OCI-LY1 (cell line): ENCODE results near the gene MCTP2.

Source experiments
- H2AFZ ChIP-seq: fragments of 200-600 bp; sonication (generic), shearing (Covaris generic); 2 replicates; pipeline ENCODE4 v1.6.0; 2014; ENCODE audit warnings: antibody characterized with exemption, mild to moderate bottlenecking, low read length
- H3F3A ChIP-seq: fragments of 200-600 bp; sonication (generic), shearing (Covaris generic); 2 replicates; pipeline ENCODE4 v1.6.0; 2014; ENCODE audit warnings: mild to moderate bottlenecking, antibody characterized with exemption, low read length, moderate library complexity; ENCODE audit not compliant: insufficient read depth
- H3K27ac ChIP-seq: fragments of 200-600 bp; sonication (generic); 2 replicates; pipeline ENCODE4 v1.5.1; 2014; ENCODE audit warnings: low read length, mixed run types, mild to moderate bottlenecking, low read depth; ENCODE audit not compliant: poor library complexity, severe bottlenecking
- H3K27me3 ChIP-seq: fragments of 200-600 bp; sonication (generic); 2 replicates; pipeline ENCODE4 v1.6.0; 2014; ENCODE audit warnings: antibody characterized with exemption, mild to moderate bottlenecking, low read length, moderate library complexity; ENCODE audit not compliant: insufficient read depth
- H3K36me3 ChIP-seq: fragments of 200-600 bp; sonication (generic); 2 replicates; pipeline ENCODE4 v1.6.1; 2014; ENCODE audit warnings: mild to moderate bottlenecking, antibody characterized with exemption, low read length, moderate library complexity, mixed read lengths; ENCODE audit not compliant: insufficient read depth
- H3K4me1 ChIP-seq: fragments of 200-600 bp; sonication (generic); 2 replicates; pipeline ENCODE4 v1.5.1; 2014; ENCODE audit warnings: mild to moderate bottlenecking, low read length, moderate library complexity; ENCODE audit not compliant: insufficient read depth, severe bottlenecking
- H3K4me2 ChIP-seq: fragments of 200-600 bp; sonication (generic), shearing (Covaris generic); 2 replicates; pipeline ENCODE4 v1.6.1; 2014; ENCODE audit warnings: low read length
- H3K4me3 ChIP-seq: fragments of 200-600 bp; sonication (generic); 2 replicates; pipeline ENCODE4 v1.5.1; 2014; ENCODE audit warnings: low read length, low read depth, mild to moderate bottlenecking, mixed read lengths; ENCODE audit not compliant: poor library complexity, severe bottlenecking
- H3K79me2 ChIP-seq: fragments of 200-600 bp; shearing (Covaris generic); 2 replicates; pipeline ENCODE4 v1.6.1; 2016; ENCODE audit warnings: mixed run types, low read length, mixed read lengths; ENCODE audit not compliant: insufficient read depth
- H3K9ac ChIP-seq: fragments of 200-600 bp; sonication (generic), shearing (Covaris generic); 2 replicates; pipeline ENCODE4 v1.6.1; 2014; ENCODE audit warnings: mild to moderate bottlenecking, low read length, mixed read lengths
- H3K9me2 ChIP-seq: fragments of 200-600 bp; sonication (generic), shearing (Covaris generic); 2 replicates; pipeline ENCODE4 v1.6.1; 2014; ENCODE audit warnings: low read depth, mild to moderate bottlenecking, low read length, mixed read lengths
- H3K9me3 ChIP-seq: fragments of 200-600 bp; shearing (Covaris generic); 2 replicates; pipeline ENCODE4 v1.6.1; 2014; ENCODE audit warnings: low read length, mixed read lengths
- H4K20me1 ChIP-seq: fragments of 200-600 bp; sonication (generic), shearing (Covaris generic); 2 replicates; pipeline ENCODE4 v1.6.0; 2016; ENCODE audit warnings: mild to moderate bottlenecking, low read length; ENCODE audit not compliant: insufficient read depth
- EZH2 ChIP-seq: fragments of 200-600 bp; sonication (generic), shearing (Covaris generic); IDR thresholded peaks from 2 replicates; pipeline ENCODE4 v1.8.0; 2017; ENCODE audit warnings: borderline replicate concordance, mixed run types, mild to moderate bottlenecking, antibody characterized with exemption, low read length, moderate library complexity, mixed read lengths
- TF ChIP-seq, protein P1 (sequence below): fragments of 200-600 bp; sonication (generic), shearing (Covaris generic); IDR thresholded peaks from 2 replicates; pipeline ENCODE4 v1.5.1; 2017; ENCODE audit warnings: mild to moderate bottlenecking, antibody characterized with exemption, low read length, moderate library complexity, mixed read lengths

Gene MCTP2

DNA sequence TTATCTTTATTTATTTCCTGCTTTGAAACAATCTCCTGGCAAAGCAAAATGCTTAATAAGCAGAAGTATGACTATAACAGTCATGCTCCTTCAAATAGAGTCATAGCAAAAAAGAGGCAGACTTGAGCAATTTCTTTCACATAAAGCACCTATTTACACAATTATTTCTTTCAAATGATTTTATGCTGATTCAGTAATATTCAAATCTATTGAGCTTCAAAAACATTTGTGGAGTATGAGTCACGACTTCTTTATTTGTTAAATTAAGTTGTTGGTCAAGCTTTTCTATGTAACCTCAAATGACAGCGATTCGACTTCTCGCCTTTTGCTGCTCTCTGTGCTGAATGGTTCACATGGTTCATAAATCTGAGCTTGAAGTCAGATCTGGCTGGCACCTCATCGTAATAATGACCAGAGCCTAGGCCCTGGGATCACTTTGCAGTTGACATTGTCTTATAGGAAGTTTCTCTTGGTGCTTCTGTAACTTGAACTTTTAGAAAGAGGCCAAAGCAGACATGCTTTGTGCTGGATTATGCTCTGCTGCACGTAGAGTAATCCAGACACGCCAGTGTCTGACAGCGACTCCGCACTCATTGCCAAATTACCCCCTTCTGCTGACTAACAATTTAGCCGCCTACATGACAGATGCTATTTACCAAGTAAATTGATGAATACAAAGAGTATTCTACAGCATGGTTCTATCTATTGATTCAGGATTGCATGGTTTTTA lies 139.0 kb downstream of the MCTP2 start:
- Histone ChIP-seq H2AFZ (no peak overlapping the region), H3K4me2 (no peak overlapping the region), H3K4me1 (no peaks in the 10 kb centered on the region), H3K4me3 (no peak overlapping the region), H3K27me3 (no peaks in the 10 kb centered on the region), H3K9ac (no peak overlapping the region), H3K79me2 (no peaks in the 10 kb centered on the region), H3K9me2 (no peaks in the 10 kb centered on the region), H3K27ac (no peak overlapping the region), H3K9me3 (no peaks in the 10 kb centered on the region), H3K36me3 (peaks cover 77% of the 10 kb centered on the region), H4K20me1 (no peaks in the 10 kb centered on the region), H3F3A (no peaks in the 10 kb centered on the region)
- TF ChIP-seq, protein P1, sequence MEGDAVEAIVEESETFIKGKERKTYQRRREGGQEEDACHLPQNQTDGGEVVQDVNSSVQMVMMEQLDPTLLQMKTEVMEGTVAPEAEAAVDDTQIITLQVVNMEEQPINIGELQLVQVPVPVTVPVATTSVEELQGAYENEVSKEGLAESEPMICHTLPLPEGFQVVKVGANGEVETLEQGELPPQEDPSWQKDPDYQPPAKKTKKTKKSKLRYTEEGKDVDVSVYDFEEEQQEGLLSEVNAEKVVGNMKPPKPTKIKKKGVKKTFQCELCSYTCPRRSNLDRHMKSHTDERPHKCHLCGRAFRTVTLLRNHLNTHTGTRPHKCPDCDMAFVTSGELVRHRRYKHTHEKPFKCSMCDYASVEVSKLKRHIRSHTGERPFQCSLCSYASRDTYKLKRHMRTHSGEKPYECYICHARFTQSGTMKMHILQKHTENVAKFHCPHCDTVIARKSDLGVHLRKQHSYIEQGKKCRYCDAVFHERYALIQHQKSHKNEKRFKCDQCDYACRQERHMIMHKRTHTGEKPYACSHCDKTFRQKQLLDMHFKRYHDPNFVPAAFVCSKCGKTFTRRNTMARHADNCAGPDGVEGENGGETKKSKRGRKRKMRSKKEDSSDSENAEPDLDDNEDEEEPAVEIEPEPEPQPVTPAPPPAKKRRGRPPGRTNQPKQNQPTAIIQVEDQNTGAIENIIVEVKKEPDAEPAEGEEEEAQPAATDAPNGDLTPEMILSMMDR: no peak
- no peak for TF ChIP-seq EZH2

DNA sequence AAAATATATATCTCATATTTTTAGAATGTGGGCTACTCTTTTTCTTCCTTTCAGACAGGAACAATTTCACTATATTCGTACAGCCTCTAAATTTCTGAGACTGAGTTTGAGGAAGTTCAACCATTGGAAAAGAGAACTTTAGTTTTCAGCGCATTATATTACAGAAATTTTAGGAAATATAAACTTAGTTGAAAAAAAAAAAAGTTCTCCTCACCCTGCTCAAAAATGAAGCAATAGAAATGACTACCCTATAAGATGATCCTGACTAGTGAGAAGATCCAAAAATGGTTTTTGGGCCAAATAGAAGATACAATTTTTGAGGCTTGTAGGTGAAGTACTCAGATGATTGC lies 139.6 kb downstream of the MCTP2 start:
- H3K9ac ChIP-seq: no peak overlapping the region
- no peak overlapping the region for H3K4me3 ChIP-seq
- no peaks in the 10 kb centered on the region for H3K9me2 ChIP-seq
- peaks cover 82% of the 10 kb centered on the region for H3K36me3 ChIP-seq
- H3K27ac ChIP-seq: no peak overlapping the region
- H4K20me1 ChIP-seq: no peaks in the 10 kb centered on the region
- H3F3A ChIP-seq: no peaks in the 10 kb centered on the region
- TF ChIP-seq, protein P1: no peak
- TF ChIP-seq EZH2: no peak
- H3K9me3 ChIP-seq: no peaks in the 10 kb centered on the region
- no peak overlapping the region for H2AFZ ChIP-seq
- H3K27me3 ChIP-seq: no peaks in the 10 kb centered on the region
- H3K79me2 ChIP-seq: no peaks in the 10 kb centered on the region
- no peaks in the 10 kb centered on the region for H3K4me1 ChIP-seq
- no peak overlapping the region for H3K4me2 ChIP-seq

DNA sequence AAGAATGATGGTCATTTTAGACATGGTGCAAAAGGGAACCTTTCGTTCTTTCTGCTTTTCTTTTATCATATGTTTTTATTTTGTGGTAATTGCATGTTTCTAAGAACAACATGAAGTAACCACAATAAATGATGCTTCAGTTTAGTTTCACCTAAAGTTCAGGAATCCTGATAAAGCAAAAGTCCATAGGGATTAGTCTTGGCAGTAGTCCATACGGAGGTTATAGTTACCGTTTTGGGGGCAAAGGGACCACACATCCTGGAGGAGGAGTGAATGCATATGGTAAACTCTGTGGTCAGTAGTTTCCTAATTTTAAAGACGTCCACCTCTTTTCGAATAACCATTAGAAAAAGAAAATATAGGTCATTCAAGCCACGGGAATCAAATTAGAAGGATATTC lies 141.5 kb downstream of the MCTP2 start:
- no peak for TF ChIP-seq EZH2
- TF ChIP-seq, protein P1: no peak
- no peaks in the 10 kb centered on the region for H3K9me2 ChIP-seq
- H3K4me2 ChIP-seq: no peak overlapping the region
- H4K20me1 ChIP-seq: no peaks in the 10 kb centered on the region
- no peaks in the 10 kb centered on the region for H3F3A ChIP-seq
- H3K9me3 ChIP-seq: no peaks in the 10 kb centered on the region
- no peak overlapping the region for H2AFZ ChIP-seq
- no peaks in the 10 kb centered on the region for H3K27me3 ChIP-seq
- no peaks in the 10 kb centered on the region for H3K4me1 ChIP-seq
- no peak overlapping the region for H3K27ac ChIP-seq
- H3K36me3 ChIP-seq: peaks cover 91% of the 10 kb centered on the region
- no peaks in the 10 kb centered on the region for H3K79me2 ChIP-seq
- no peak overlapping the region for H3K4me3 ChIP-seq
- H3K9ac ChIP-seq: no peak overlapping the region
